NCI-H460 (cell line): ENCODE measurements around the gene C3orf38. TPM values are rescaled to one million over a fixed set of nuclear protein-coding genes. Genes with fewer than 3 reads are reported as not detected.
"Not testable (repeated sequence)": the region's sequence is repeated elsewhere in the genome, so short reads cannot be mapped to it uniquely, and the experiment has no call there.

ENCODE experiments used
- DNase-seq: peaks from one replicate; pipeline ENCODE4 v3.0.0-alpha.2; 2016; ENCODE audit warnings: low read depth; ENCODE audit errors: extremely low read depth
- total RNA-seq: library from RNA; depleted of rRNA; stranded (reverse); fragments of >200 nt; shearing (Covaris generic); gene quantifications from 2 replicates; pipeline ENCODE4 v1.2.3, GENCODE V29; 2014; rRNA removed

C3orf38 gene
- total RNA-seq, 1 experiment from 2014 or later: 19.7 TPM

GRCh38 chr3:88151358-88151757, 1.6 kb downstream of the C3orf38 start:
- DNase-seq: no peak

- no peak for DNase-seq
Observed at GRCh38 chr3:88152841-88153240, 3.1 kb downstream of the C3orf38 start.

GRCh38 chr3:88166419-88166971, 16.7 kb downstream of the C3orf38 start:
- no peak for DNase-seq

- DNase-seq: no peak
Observed at GRCh38 chr3:88167173-88167572, 17.4 kb downstream of the C3orf38 start.

GRCh38 chr3:88167704-88168103, 17.9 kb downstream of the C3orf38 start:
- no peak for DNase-seq

GRCh38 chr3:88168171-88168570, 18.4 kb downstream of the C3orf38 start:
- DNase-seq: no peak

- DNase-seq: peak; percentile 38
Observed at GRCh38 chr3:88180398-88180999, 30.7 kb downstream of the C3orf38 start.

GRCh38 chr3:88182165-88182918, 32.6 kb downstream of the C3orf38 start:
- DNase-seq: not testable (repeated sequence)

GRCh38 chr3:88188436-88188835, 38.7 kb downstream of the C3orf38 start:
- DNase-seq: no peak

GRCh38 chr3:88189361-88189810, 39.6 kb downstream of the C3orf38 start:
- DNase-seq: no peak

- DNase-seq: no peak
Observed at GRCh38 chr3:88191872-88192409, 42.2 kb downstream of the C3orf38 start.

- DNase-seq: no peak
Observed at GRCh38 chr3:88192631-88193030, 42.9 kb downstream of the C3orf38 start.

- DNase-seq: no peak
Observed at GRCh38 chr3:88195951-88196434, 46.2 kb downstream of the C3orf38 start.

GRCh38 chr3:88198121-88198520, 48.4 kb downstream of the C3orf38 start:
- no peak for DNase-seq

- DNase-seq: peak; percentile 52
Observed at GRCh38 chr3:88203642-88204055, 53.9 kb downstream of the C3orf38 start.

Other genes starting within 250 kb of the C3orf38 start
- gene CGGBP1, start 91.0 kb upstream of the C3orf38 start, total RNA-seq: 48.0 and 56.5 TPM in 2 replicates
- 4.1 and 4.2 TPM in 2 replicates for gene ZNF654, start 90.7 kb upstream of the C3orf38 start, total RNA-seq